ENCODE data around the gene ZNRF2. TPM values are rescaled to one million over a fixed set of nuclear protein-coding genes. Genes with fewer than 3 reads are reported as not detected.

The ZNRF2 gene
- total and polyA plus RNA-seq, 2 of the 4 experiments (the other 2 are of a cell fraction): 0.31 to 0.54 TPM

DNA sequence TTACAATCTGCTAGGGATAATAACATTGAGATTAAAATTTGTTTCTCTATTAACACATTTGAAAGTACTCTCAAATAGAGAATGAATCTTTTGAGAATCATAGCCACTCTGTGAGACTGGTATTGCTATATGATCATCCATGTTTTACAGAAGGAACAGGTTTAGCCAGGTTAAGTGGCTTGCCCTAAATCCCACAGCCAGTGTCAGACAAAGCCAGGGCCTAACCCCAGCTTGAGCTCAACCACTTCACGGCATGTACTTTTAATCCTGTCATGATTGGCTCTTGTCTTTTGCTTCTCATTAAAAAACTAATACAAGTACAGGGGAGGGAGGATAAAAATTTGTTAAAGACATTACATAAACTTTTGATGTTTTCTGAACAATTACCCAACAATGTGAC lies 3.8 kb upstream of the ZNRF2 start:
- Histone ChIP-seq H3K18ac (ENCODE audit: low read depth, low read length) (no peak overlapping the region), H2AFZ (replicated peaks; ENCODE audit: low read length, poor library complexity) (no peak overlapping the region), H3K56ac (ENCODE audit: extremely low read depth, insufficient read depth, low read length) (no peak overlapping the region), H3K79me1 (ENCODE audit: low read depth in 1 of 2, low read length in 2 of 2) (no peaks in the 10 kb centered on the region), H4K8ac (ENCODE audit: low read depth in 2 of 2, low read length in 2 of 2) (no peak overlapping the region), H3K4me1 (ENCODE audit: control insufficient read depth, insufficient read depth, low read length) (no peaks in the 10 kb centered on the region), H2BK120ac (ENCODE audit: low read depth, low read length) (no peak overlapping the region), H3K4me2 (ENCODE audit: low read depth, low read length) (no peak overlapping the region), H2BK20ac (ENCODE audit: low read depth, low read length) (no peak overlapping the region), H3K9me3 (ENCODE audit: control insufficient read depth, insufficient read depth, low read length) (no peaks in the 10 kb centered on the region), H3K9ac (ENCODE audit: low read depth, low read length) (no peak overlapping the region), H4K5ac (ENCODE audit: low read depth, low read length) (no peak overlapping the region), H4K91ac (ENCODE audit: insufficient read depth, low read depth, low read length) (no peak overlapping the region), H3K4me3 (ENCODE audit: insufficient read depth, low read depth, low read length) (no peak overlapping the region), H3K27ac (ENCODE audit: insufficient read depth, low read length) (no peak overlapping the region), H3K36me3 (ENCODE audit: control insufficient read depth, insufficient read depth, low read length) (no peaks in the 10 kb centered on the region), H4K20me1 (ENCODE audit: insufficient read depth, low read length) (no peaks in the 10 kb centered on the region), H2BK5ac (ENCODE audit: low read depth, low read length, poor library complexity, severe bottlenecking) (no peak overlapping the region), H3K14ac (replicated peaks; ENCODE audit: low read depth, low read length) (no peak overlapping the region), H3K27me3 (ENCODE audit: control insufficient read depth, insufficient read depth, low read length) (peaks cover 12% of the 10 kb centered on the region), H2AK9ac (replicated peaks; ENCODE audit: low read depth, low read length, poor library complexity) (no peak overlapping the region), H3K9me1 (ENCODE audit: insufficient read depth, low read length) (no peaks in the 10 kb centered on the region), H3K23ac (ENCODE audit: low read depth, low read length) (no peak overlapping the region), H2BK15ac (ENCODE audit: low read depth, low read length) (no peak overlapping the region), H2AK5ac (ENCODE audit: low read depth, low read length) (no peak overlapping the region), H3K4ac (ENCODE audit: low read depth, low read length) (no peak overlapping the region)
- TF ChIP-seq CHD1 (IDR thresholded peaks at IDR 0.05; ENCODE audit: low read depth, low read length): no peak
- no peak for TF ChIP-seq MAZ (IDR thresholded peaks at IDR 0.05; ENCODE audit: borderline replicate concordance, low read depth, low read length)
- TF ChIP-seq MAFK (IDR thresholded peaks at IDR 0.05; ENCODE audit: low read depth, low read length): no peak
- TF ChIP-seq, protein P1, sequence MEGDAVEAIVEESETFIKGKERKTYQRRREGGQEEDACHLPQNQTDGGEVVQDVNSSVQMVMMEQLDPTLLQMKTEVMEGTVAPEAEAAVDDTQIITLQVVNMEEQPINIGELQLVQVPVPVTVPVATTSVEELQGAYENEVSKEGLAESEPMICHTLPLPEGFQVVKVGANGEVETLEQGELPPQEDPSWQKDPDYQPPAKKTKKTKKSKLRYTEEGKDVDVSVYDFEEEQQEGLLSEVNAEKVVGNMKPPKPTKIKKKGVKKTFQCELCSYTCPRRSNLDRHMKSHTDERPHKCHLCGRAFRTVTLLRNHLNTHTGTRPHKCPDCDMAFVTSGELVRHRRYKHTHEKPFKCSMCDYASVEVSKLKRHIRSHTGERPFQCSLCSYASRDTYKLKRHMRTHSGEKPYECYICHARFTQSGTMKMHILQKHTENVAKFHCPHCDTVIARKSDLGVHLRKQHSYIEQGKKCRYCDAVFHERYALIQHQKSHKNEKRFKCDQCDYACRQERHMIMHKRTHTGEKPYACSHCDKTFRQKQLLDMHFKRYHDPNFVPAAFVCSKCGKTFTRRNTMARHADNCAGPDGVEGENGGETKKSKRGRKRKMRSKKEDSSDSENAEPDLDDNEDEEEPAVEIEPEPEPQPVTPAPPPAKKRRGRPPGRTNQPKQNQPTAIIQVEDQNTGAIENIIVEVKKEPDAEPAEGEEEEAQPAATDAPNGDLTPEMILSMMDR (conservative IDR thresholded peaks at IDR 0.05; ENCODE audit: low read depth, low read length): no peak
- TF ChIP-seq, protein P2, sequence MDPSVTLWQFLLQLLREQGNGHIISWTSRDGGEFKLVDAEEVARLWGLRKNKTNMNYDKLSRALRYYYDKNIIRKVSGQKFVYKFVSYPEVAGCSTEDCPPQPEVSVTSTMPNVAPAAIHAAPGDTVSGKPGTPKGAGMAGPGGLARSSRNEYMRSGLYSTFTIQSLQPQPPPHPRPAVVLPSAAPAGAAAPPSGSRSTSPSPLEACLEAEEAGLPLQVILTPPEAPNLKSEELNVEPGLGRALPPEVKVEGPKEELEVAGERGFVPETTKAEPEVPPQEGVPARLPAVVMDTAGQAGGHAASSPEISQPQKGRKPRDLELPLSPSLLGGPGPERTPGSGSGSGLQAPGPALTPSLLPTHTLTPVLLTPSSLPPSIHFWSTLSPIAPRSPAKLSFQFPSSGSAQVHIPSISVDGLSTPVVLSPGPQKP (IDR thresholded peaks at IDR 0.05; ENCODE audit: borderline replicate concordance, low read depth, low read length): no peak
- TF ChIP-seq CEBPB (IDR thresholded peaks at IDR 0.05; ENCODE audit: low read depth, low read length): no peak
- no peak for TF ChIP-seq MXI1 (IDR thresholded peaks at IDR 0.05; ENCODE audit: borderline replicate concordance, low read depth, low read length)
- TF ChIP-seq NFE2L2 (IDR thresholded peaks at IDR 0.05; ENCODE audit: low read depth, low read length): no peak
- TF ChIP-seq, protein P3, sequence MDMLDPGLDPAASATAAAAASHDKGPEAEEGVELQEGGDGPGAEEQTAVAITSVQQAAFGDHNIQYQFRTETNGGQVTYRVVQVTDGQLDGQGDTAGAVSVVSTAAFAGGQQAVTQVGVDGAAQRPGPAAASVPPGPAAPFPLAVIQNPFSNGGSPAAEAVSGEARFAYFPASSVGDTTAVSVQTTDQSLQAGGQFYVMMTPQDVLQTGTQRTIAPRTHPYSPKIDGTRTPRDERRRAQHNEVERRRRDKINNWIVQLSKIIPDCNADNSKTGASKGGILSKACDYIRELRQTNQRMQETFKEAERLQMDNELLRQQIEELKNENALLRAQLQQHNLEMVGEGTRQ (IDR thresholded peaks at IDR 0.05; ENCODE audit: low read depth, low read length): no peak
- no peak for TF ChIP-seq RCOR1 (IDR thresholded peaks at IDR 0.05; ENCODE audit: insufficient replicate concordance, low read length)
- TF ChIP-seq SMC3 (IDR thresholded peaks at IDR 0.05; ENCODE audit: low read depth, low read length): no peak
- no peak for TF ChIP-seq BHLHE40 (IDR thresholded peaks at IDR 0.05; ENCODE audit: low read depth, low read length)
- no CpG with 5 or more reads among the region's 1 CpG for WGBS, 2 experiments (ENCODE audit: extremely low coverage in 2 of 2, insufficient read length in 1 of 2)
- no peak for DNase-seq
- ChIA-PET CTCF (no interaction called here), POLR2A (ENCODE audit: unreplicated experiment) (no interaction called here)
- intact Hi-C loops (cut with micrococcal nuclease): no loop called here
- in situ Hi-C loops (cut with MboI; ENCODE audit: low sequenced_read_pairs): no loop called here
- ATAC-seq (ENCODE audit: low read depth): no peak
- no TSS peak for BruUV-seq (replicated peaks)
- dilution Hi-C loops (cut with HindIII; ENCODE audit: low sequenced_read_pairs, unreplicated experiment): no loop called here

All from IMR-90 (cell line).